ENCODE measurements around the gene SLC16A10.

GRCh38 chr6:111269401-111269970 lies 182.2 kb downstream of the SLC16A10 start:
- TF ChIP-seq POLR2A (IDR thresholded peaks at IDR 0.05; ENCODE audit: low read length) = no peak
- no peak for TF ChIP-seq GATA1 (IDR thresholded peaks at IDR 0.05; ENCODE audit: low read depth, low read length)
